HG02759 (cell line): ENCODE measurements around the gene CRB1.

Source experiments
- ATAC-seq: cut with Tn5 transposase; IDR thresholded peaks from one replicate; pipeline ENCODE4 v1.9.1; 2021; ENCODE audit warnings: mild to moderate bottlenecking, moderate library complexity; ENCODE audit not compliant: unreplicated experiment

The CRB1 gene

GRCh38 chr1:197510691-197511378 lies 242.8 kb downstream of the CRB1 start:
- no peak for ATAC-seq

GRCh38 chr1:197515421-197515820 lies 247.4 kb downstream of the CRB1 start:
- no peak for ATAC-seq

- ATAC-seq = no peak
Measured at GRCh38 chr1:197519741-197520334, 251.8 kb downstream of the CRB1 start.

GRCh38 chr1:197521118-197521739 lies 253.2 kb downstream of the CRB1 start:
- ATAC-seq = peak; percentile 74

GRCh38 chr1:197526736-197527371 lies 258.8 kb downstream of the CRB1 start:
- no peak for ATAC-seq
